OCI-LY1 (cell line): ENCODE results near the gene DCX.

Source experiments
- CTCF ChIP-seq: fragments of 200-600 bp; sonication (generic), shearing (Covaris generic); IDR thresholded peaks from 2 replicates; pipeline ENCODE4 v1.5.1; 2017; ENCODE audit warnings: mild to moderate bottlenecking, antibody characterized with exemption, low read length, moderate library complexity, mixed read lengths
- EZH2 ChIP-seq: fragments of 200-600 bp; sonication (generic), shearing (Covaris generic); IDR thresholded peaks from 2 replicates; pipeline ENCODE4 v1.8.0; 2017; ENCODE audit warnings: borderline replicate concordance, mixed run types, mild to moderate bottlenecking, antibody characterized with exemption, low read length, moderate library complexity, mixed read lengths

DNA sequence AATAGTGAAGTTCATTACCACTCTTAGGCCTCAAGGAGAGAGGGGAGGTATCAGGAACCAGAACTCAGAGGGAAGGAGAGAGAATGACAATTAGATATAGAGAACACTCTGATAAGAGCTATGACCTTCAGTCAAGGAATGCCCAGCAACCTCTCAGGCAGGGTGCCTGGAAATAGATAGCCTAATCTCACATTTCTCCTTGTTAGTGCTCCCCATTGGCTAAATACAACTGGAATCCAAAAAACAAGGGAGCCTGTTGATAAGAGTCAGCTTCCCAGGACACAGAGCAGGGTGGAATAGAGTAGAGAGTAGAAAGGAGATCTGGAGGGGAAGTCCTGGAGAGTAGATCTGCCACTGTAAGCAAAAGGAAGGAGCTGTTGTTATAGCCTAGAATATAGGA lies 62.1 kb downstream of the DCX start:
- no peak for TF ChIP-seq CTCF
- no peak for TF ChIP-seq EZH2
